ENCODE measurements around the gene MPZL2.

- TF ChIP-seq CTCF (IDR thresholded peaks at IDR 0.05 in 2 of 3, conservative IDR thresholded peaks at IDR 0.05 in 1 of 3; ENCODE audit: control insufficient read depth in 2 of 3, extremely low read depth in 1 of 3, insufficient read depth in 1 of 3, low read depth in 3 of 3, low read length in 3 of 3) (no peak), POLR2A (IDR thresholded peaks at IDR 0.05; ENCODE audit: low read depth, low read length) (no peak), MXI1 (IDR thresholded peaks at IDR 0.05; ENCODE audit: low read depth, low read length) (no peak), CHD2 (IDR thresholded peaks at IDR 0.05; ENCODE audit: borderline replicate concordance, low read depth, low read length) (no peak), USF2 (IDR thresholded peaks at IDR 0.05; ENCODE audit: borderline replicate concordance, low read depth, low read length) (no peak), BMI1 (IDR thresholded peaks at IDR 0.05; ENCODE audit: borderline replicate concordance) (no peak), RAD21 (IDR thresholded peaks at IDR 0.05; ENCODE audit: insufficient read depth, low read depth, low read length) (no peak), SRF (IDR thresholded peaks at IDR 0.05; ENCODE audit: low read depth in 2 of 2, low read length in 2 of 2) (no peak), CHD1 (IDR thresholded peaks at IDR 0.05; ENCODE audit: low read depth, low read length) (no peak), NFYA (IDR thresholded peaks at IDR 0.05; ENCODE audit: borderline replicate concordance, low read depth, low read length) (no peak), TCF12 (IDR thresholded peaks at IDR 0.05; ENCODE audit: low read depth, low read length) (no peak), FOXM1 (IDR thresholded peaks at IDR 0.05; ENCODE audit: low read depth, low read length) (no peak), ELK1 (IDR thresholded peaks at IDR 0.05; ENCODE audit: low read depth, low read length) (no peak), EP300 (IDR thresholded peaks at IDR 0.05; ENCODE audit: borderline replicate concordance in 1 of 2, control insufficient read depth in 1 of 2, low read depth in 2 of 2, low read length in 2 of 2) (no peak)
Measured at GRCh38 chr11:118311518-118311917, 47.4 kb upstream of the MPZL2 start.

All from GM12878 (cell line).